Measurements from ENCODE around the gene CEMIP2.

DNA sequence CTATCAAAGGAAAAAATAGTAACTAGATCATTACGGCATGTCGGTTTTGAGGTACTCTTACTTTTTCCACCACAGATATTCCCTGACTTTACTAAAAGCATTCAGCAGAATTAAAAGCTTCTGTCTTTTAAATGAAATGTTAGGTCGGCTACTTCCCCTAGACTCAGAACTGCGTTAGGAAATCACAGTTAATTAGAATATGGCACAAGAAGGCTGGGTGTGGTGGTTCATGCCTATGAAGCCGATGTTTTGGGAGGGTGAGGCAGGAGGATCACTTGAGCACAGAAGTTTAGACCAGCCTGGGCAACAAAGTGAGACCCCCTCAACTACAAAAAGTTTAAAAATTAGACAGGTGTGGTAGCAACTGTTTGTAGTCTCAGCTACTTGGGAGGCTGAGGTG lies 24.4 kb downstream of the CEMIP2 start:
- TF ChIP-seq, protein P1, sequence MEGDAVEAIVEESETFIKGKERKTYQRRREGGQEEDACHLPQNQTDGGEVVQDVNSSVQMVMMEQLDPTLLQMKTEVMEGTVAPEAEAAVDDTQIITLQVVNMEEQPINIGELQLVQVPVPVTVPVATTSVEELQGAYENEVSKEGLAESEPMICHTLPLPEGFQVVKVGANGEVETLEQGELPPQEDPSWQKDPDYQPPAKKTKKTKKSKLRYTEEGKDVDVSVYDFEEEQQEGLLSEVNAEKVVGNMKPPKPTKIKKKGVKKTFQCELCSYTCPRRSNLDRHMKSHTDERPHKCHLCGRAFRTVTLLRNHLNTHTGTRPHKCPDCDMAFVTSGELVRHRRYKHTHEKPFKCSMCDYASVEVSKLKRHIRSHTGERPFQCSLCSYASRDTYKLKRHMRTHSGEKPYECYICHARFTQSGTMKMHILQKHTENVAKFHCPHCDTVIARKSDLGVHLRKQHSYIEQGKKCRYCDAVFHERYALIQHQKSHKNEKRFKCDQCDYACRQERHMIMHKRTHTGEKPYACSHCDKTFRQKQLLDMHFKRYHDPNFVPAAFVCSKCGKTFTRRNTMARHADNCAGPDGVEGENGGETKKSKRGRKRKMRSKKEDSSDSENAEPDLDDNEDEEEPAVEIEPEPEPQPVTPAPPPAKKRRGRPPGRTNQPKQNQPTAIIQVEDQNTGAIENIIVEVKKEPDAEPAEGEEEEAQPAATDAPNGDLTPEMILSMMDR (IDR thresholded peaks at IDR 0.05), result no peak
- no peak for TF ChIP-seq CHD2 (IDR thresholded peaks at IDR 0.05; ENCODE audit: low read length, partially characterized antibody)
- no peak for TF ChIP-seq POLR2AphosphoS5 (IDR thresholded peaks at IDR 0.05; ENCODE audit: low read depth, low read length)
- TF ChIP-seq, protein P2, sequence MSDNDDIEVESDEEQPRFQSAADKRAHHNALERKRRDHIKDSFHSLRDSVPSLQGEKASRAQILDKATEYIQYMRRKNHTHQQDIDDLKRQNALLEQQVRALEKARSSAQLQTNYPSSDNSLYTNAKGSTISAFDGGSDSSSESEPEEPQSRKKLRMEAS (IDR thresholded peaks at IDR 0.05; ENCODE audit: low read depth), result no peak
- TF ChIP-seq RAD21 (IDR thresholded peaks at IDR 0.05; ENCODE audit: low read length), result no peak
